ENCODE data around the gene KLHDC1. TPM values are rescaled to one million over a fixed set of nuclear protein-coding genes. Genes with fewer than 3 reads are reported as not detected.

KLHDC1 gene
- total and polyA plus RNA-seq, 9 of the 15 experiments (the other 6 are each of a cell fraction or from before 2014, with no cell fraction given): 0.08 to 0.41 (median 0.18) TPM

DNA sequence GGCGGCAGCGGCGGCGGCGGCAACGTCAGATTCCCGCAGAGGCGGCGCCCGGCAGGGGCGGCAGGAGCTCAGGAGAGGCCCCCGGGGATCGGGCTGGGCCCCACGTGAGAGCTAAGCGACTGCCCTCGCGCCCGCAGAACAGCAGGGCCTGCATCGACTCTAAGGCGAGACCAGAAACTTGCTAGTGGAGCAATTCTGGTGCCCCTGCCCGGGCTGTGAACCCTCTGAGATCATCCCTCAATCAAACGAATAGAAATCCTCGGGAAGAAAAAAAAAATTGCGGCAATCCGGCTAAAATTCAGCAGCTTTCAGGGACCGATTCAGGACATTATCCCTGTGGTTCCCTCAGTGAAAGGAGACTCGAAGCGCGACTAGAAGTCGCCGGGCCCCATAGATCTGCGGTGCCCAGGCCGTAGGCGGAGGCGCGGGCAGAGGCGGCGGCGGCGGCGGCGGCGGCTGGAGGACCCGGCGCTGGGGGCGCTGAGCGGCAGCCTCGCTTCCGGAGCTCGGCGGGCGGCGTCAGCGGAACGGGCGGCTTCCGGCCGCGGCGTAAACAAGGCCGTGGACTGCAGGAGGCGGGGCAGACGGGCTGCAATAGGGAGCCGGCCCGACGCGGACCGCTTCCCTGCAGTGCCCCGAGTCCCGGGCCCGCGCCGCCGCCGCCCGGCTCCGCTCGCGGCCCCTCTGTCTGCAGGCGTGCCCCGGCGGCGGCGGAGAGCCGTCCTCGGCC is 74.8 kb downstream of the KLHDC1 start, which contains the start of gene KLHDC2 (continued):
- TF ChIP-seq MNT (conservative IDR thresholded peaks at IDR 0.05): peak in 1 of 2 experiments; percentile 64; a peak in 3 of 4 replicates
- TF ChIP-seq VEZF1 (CRISPR knock-in tag; IDR thresholded peaks at IDR 0.05): peak; percentile 73
- no peak for TF ChIP-seq ZNF75A (CRISPR knock-in tag; IDR thresholded peaks at IDR 0.05)
- TF ChIP-seq MYBL2 (IDR thresholded peaks at IDR 0.05; ENCODE audit: low read depth): no peak
- no peak for TF ChIP-seq MYBL2 (CRISPR knock-in tag; IDR thresholded peaks at IDR 0.05; ENCODE audit: borderline replicate concordance)
- peak; percentile 76 for TF ChIP-seq ZBTB40 (IDR thresholded peaks at IDR 0.05)
- no peak for TF ChIP-seq ZBTB40 (CRISPR knock-in tag; IDR thresholded peaks at IDR 0.05)
- TF ChIP-seq USF1 (CRISPR knock-in tag; IDR thresholded peaks at IDR 0.05): peak; percentile 52
- TF ChIP-seq PTBP1 (IDR thresholded peaks at IDR 0.05; ENCODE audit: low read depth, low read length): no peak
- no peak for TF ChIP-seq BRF1 (IDR thresholded peaks at IDR 0.05; ENCODE audit: borderline replicate concordance, extremely low read depth, insufficient read length)
- peak; percentile 69 for TF ChIP-seq CCNT2 (IDR thresholded peaks at IDR 0.05; ENCODE audit: borderline replicate concordance, extremely low read depth, insufficient read length, low read depth, low read length)
- no peak for TF ChIP-seq CEBPG (CRISPR knock-in tag; IDR thresholded peaks at IDR 0.05)
- no peak for TF ChIP-seq CEBPG (tag; conservative IDR thresholded peaks at IDR 0.05 in 1 of 2, IDR thresholded peaks at IDR 0.05 in 1 of 2)
- no peak for TF ChIP-seq SETDB1 (IDR thresholded peaks at IDR 0.05; ENCODE audit: low read length)

Measured in K562 (cell line).